SIG-M5 treated with dmso at 0.1 percent for 504 hours (cell line): Measurements from ENCODE around the gene NFAT5.
"Not testable (repeated sequence)": the region's sequence is repeated elsewhere in the genome, so short reads cannot be mapped to it uniquely, and the experiment has no call there.

Experiments
- DNase-seq: peaks from one replicate; lab custom pipeline; 2025; ENCODE audit not compliant: unreplicated experiment; lab: John Stamatoyannopoulos, UW

Gene NFAT5

DNA sequence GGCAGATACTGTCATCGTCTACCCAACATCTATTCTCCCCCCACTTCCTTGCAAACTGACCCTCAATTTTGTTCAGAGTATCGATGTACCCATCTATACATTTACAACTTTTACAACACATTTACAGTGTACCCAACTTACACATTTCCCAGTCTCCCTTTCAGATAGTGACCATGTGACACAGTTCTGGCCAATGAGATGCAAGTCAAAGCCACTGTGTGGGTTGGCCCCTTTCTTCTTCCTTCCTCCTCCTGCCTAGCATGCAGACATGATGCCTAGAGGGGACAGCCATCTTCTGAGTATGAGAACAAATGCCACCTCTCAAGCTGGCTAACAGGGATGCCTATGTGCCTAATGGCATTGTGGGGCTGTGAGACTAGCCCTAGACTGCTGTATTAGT, 11.3 kb upstream of the NFAT5 start:
- no peak for DNase-seq

DNA sequence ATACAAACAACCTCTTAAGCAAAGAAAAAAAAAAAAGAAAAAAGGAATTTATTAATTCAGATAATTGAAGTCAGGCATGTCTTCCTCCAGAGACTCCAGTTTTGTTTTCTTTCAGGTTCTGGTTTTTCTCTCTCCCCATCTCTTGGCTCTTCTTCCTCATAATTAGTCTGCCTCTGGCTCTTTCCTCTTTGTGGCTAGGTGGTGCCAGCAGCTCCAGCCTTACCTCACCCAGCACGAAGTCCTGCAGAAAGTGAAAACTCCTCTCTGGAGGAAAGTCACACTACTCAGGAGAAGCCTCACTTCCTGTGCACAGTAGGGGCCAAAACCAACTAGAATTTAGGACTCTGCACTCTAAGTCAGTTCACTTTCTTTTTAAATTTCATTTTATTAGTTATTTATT, 10.3 kb upstream of the NFAT5 start:
- DNase-seq, result peak; percentile 56

DNA sequence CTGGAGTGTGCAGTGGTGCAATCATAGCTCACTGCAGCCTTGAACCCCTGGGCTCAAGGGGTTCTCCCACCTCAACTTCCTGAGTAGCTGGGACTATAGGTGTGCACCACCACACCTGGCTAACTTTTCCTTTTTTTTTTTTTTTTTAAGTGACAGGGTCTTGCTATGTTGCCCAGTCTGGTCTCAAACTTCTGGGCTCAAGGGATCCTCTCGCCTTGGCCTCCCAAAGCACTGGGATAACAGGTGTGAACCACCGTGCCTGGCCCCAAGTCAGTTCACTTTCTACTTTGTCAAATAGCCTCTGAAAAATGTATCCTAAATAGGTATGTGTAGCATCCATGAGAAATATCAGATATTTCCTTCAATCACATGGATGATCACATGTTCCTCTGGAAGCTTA, 9.9 kb upstream of the NFAT5 start:
- DNase-seq, result no peak

DNA sequence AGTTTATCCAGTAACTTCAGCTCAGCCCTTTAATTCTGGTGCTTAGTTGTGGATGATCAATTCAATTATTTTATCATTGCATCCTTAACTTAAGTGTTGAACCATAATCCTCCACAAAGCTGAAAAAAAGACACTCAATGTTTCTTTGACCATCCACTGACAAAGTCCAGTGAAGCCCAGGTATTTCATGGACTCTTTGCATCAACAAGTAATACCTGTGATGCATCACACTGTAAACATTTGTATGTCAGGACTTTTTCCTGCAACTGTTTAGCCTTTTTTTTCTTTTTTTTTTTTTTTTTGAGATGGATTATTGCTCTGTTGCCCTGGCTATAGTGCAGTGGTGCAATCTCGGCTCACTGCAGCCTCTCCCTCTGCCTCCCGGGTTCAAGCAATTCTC, 6.6 kb upstream of the NFAT5 start:
- DNase-seq, result no peak

DNA sequence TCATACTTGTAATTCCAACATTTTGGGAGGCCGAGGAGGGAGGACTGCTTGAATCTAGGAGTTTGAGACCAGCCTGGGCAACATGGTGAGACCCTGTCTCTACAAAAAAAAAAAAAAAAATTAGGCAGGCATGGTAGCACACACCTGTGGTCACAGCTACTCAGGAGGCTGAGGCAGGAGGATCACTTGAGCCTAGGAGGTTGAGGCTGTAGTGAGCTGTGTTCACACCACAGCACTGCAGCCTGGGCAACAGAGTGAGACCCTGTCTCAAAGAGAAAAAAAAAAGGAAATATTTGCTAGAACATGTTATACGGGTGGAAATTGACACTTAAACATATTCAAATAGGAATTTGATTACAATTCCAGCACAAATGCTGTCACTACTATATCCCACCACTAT, 4.4 kb upstream of the NFAT5 start:
- DNase-seq, result not testable (repeated sequence)

DNA sequence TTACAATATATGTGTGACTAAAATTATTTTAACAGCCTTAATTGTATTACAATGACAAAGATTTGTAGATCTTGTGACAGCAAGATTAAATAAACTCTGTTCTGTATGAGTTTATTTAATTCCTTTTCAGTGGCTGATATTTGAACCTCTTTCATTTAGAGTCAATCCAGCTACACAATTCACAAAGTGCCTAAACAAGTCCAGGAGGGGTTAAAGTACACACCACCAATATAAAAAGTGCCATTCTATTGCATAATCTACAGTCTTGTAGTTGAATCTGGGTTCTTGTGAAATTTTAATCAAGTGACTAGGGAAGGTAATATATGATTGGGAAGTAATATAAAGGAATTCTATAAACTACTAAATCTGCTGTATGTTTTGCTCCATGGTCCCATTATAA, 3.9 kb upstream of the NFAT5 start:
- DNase-seq, result peak; percentile 12

DNA sequence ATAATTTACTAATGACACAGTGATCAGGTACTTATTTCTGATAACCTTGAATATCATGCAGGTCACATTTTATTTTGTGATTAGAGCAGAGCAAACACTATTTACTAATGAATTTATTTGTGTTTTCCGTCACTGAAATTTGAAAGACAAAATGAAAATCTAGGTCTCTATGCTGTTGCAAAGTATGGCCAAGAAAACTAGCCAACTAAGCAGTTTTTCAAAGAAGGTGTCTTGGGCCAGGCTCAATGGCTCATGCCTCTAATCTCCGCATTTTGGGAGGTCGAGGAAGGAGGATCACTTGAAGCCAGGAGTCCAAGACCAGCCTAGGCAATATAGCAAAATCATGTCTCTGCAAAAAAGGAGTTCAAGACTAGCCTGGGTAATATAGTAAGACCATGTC, 3.0 kb upstream of the NFAT5 start:
- no peak for DNase-seq

DNA sequence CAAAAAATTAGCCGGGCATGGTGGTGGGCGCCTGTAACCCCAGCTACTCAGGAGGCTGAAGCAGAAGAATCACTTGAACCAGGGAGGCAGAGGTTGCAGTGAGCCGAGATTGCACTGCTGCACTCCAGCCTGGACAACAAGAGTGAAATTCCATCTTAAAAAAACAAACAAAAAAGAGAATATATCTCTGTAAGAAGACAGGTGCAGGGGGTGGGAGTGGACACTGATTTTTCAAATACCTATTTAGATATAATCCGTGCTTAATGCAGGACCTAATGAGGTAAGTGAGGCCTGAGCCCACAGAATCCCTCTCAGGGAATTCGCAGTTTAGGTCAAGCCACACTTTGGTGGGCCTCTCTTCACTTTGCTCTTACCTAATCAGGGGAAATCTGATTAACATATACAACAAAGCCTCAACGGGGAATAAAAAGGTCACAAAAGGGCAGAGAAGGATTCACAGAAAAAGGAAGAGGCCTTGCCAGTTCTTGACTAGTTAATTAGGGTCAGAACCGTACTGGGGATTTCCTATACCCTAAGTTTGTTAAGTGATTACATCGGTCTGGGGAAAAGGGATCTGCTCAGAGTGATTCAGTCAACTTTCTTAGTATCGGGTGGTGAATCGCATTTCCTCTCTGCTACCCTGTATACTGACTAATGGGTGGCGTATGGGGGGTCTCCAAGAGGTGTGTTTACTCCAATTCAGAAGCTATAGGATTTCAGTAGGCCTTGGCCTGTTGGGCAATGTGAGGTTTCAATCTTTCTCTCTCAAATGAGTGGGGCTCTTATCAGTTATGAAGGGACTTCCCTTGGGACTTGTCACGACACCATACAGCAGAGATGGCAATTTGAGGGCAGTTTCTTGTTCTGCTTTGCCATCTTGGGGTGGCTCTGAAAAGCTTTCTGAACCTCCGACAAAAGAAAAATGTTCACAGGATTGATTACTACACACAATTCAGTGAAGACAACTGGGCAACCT, 1.9 kb upstream of the NFAT5 start:
- peak; percentile 71 for DNase-seq

DNA sequence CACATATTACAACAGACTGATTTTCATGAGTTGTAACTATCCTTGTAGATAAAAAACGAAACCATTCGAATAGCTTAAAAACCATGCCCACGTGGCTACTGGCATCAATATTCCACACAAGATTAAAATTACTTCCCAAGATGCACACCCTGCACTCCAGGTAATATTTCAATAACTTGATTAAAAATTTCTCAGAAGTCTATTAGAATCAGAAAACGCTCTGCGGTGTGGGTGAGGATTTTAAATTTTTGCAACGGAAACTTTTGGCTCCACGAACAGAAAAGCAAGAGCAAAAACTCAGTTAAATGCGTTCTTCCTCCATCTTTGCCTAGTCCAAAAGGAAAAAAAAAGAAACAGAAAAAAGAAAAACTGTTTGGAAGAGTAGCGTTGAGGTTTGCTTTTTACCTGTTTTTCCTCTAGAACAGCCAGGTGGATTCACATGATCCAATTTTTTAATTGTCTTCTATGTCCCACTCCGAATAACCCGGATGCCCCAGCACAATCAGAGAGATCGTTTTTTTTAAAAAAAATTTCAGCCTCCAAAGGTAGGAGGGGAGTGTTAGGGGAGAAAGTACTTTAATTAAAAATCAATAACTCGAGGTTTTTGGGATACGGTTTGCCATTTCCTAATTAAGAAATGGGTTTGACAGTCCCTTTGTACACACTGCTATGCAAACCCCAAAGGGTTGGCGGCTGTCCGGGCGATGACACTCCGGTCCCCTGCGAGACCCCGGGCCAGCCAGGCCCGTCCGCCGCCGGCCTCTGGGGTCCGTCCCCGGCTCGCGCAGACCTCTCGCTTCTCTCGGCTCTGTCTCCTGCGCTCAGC, 708 bp upstream of the NFAT5 start:
- DNase-seq, result no peak

DNA sequence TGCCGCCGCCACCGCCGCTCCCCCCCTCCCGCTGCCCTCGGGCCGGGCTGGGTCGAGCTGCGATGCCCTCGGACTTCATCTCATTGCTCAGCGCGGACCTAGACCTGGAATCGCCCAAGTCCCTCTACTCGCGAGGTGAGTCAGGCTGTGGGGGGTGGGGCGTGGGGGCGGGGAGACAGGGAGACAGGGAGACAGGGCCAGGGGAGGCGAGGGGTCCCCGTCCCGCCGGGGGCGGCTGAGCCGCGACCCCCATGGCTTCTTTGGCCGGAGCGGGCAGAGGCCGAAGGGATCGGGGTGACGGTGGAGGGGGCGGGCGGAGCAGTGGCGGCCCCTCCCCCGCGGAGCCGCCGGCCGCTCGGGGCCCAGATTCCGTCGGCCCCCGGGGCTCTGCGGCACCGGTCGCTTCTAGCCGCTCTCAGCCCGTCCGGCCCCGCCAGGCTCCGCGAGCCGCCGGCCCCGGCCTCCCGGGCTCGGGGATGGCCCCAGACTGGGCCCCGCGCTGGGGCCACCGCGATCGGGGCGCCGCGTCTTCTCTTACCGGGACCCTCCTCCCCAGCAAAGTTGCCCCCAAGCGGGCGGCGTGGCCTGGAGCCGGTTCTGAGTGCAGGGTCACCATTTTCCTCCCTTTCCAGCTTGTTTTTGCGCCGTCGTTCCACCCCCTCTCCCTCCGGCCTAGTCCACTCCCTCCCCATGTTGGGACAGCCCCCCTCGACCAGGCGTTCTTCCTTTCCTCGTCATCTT, 644 bp downstream of the NFAT5 start:
- peak; percentile 27 for DNase-seq

DNA sequence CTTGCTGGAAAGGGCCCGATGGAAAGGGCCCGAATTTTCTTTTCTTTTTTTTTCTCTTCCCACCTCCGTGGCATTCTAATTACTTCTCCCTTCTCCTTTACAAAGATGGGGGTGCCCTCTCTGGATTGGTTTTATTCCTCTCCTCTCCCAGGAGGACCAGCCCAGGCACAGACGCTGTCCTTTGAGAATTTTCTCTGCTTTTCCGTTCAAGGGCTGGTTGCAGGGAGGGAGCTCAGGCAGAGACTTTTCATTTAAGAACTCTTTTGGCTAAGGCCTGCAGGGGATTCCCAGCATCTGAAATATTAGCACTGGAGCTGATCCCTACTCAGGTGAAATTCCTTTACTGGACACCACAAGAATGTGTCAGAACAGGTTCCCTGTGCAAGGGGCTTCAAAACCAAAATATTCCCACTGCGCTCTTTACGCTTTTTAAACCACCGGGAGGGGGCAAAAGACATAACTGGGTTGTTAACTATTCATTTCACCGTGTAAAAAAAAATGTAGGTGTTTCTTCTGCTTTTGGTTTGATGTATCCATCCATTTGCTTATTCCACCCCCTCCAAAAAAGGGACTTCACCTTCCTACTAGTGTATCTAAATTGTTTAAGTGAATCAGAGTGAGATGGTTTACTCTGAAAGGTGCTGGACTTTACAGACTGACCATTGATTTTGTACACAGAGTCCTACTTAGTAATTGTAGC, 1.4 kb downstream of the NFAT5 start:
- DNase-seq, result peak; percentile 35

DNA sequence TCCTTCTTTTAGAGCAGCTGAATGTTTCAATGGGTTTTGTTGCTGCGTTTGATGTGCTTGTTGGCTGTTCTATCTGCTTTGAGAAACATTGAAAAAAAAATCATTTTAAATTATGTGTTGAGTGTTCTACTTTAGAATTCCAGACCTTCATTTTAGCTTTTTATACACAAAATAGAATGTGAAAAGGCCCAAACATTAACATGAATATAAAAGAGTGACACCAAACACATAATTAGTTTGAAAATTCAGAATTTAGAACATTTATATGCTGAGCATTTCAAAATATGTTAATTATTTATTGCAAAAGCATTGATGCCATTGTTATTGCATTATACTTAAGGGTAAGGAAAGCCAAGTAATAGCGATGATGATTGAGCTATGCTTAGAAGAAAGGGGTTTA, 2.9 kb downstream of the NFAT5 start:
- no peak for DNase-seq

DNA sequence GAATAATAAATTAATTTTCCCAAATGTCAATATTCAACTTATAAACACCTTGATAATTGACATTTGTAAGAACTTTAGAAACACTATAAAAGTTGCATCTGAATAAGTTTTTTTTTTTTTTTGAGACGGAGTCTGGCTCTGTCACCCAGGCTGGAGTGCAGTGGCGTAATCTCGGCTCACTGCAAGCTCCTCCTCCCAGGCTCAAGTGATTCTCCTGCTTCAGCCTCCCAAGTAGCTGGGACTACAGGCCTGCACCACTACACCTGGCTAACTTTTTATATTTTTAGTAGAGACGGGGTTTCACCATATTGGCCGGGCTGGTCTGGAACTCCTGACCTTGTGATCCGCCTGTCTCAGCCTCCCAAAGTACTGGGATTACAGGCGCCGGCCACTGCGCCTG, 13.0 kb downstream of the NFAT5 start:
- DNase-seq, result not testable (repeated sequence)

DNA sequence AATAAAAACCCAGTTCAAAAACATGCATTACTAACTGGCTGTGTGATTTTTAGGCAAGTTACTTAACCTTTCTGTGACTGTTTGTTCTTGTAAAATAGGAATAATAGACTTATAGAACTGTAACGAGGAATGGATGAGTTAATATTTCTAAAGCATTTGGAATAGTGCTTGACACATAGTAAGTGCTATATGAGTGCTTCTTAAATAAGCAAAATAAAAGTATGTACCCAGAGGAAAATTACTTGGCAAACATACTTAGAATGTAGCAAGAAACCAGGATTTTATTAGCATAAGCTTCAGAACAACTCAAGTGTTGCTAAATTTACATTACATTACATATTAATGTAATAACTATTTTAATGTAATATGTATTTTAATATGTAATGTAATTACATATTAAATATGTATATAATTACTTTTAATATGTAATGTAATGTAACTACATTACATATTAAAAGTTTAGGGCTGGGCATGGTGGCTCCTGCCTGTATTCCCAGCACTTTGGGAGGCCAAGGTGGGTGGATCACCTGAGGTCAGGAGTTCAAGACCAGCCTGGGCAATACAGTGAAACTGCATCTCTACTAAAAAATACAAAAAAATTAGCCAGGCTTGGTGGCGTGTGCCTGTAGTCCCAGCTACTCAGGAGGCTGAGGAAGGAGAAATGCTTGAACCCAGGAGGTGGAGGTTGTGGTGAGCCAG, 14.2 kb downstream of the NFAT5 start:
- DNase-seq, result no peak

DNA sequence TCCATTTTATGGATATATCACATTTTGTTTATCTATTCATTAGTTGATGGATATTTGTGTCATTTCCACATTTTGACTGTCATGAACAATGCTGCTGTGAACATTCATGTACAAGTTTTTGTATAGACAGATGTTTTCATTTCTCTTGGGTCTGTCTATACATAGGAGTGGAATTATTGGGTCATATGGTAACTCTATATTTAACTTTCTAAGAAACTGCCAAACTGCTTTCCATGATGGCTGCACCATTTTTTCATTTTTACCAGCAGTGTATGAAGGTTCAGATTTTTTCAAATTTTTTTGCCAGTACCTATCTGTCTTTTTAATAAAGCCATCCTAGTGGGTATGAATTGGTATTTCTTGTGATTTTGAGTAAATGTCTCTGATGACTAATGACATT, 15.5 kb downstream of the NFAT5 start:
- DNase-seq, result no peak

DNA sequence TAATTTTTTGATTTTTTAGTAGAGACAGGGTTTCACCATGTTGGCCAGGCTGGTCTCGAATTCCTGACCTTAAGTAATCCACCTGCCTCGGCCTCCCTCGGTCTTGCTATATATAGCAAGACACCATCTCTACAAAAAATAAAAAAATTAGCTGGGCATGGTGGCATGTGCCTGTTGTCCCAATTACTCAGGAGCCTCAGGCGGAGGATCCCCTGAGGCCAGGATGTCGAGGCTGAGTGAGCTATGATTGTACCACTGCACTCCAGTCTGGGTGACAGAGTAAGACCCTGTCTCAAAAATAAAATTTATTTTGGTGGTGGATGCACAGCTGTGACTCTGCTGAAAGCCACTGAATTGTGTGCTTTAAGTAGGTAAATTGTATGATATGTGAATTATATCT, 18.7 kb downstream of the NFAT5 start:
- DNase-seq, result not testable (repeated sequence)

DNA sequence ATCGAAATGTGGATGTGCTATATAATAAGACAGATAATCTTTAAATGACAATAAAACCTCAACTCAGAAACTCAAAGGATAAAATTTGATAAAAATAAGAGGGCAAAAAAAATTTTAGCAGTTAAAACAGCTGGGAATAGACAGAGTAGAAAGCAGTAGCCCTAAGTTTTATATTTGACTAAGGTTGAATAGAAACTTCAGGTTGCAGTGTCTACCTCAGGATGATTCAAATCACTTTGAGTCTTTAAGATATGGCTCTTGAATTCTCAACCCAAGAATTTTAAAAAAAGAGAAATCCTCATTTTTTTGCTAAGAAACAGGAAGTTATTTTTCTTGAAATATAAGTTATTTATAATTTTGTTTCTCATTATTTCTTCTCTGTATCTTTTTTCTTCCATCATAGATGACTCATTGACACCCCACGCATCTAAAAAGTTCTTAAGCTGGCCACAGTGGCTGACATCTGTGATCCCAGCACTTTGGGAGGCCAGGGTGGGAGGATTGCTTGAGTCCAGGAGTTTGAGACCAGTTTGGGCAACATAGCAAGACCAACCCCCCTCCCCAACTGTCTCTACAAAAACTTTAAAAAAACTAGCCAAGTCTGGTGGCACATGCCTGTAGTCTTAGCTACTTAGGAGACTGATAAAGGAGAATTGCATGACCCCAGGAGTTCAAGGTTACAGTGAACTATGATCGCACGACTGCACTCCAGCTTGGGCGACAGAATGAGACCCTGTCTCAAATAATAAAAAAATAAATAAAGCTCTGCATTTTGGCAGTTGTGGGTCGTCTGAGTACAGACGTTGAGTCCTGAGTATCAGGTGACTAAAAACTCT, 23.9 kb downstream of the NFAT5 start:
- DNase-seq, result no peak

DNA sequence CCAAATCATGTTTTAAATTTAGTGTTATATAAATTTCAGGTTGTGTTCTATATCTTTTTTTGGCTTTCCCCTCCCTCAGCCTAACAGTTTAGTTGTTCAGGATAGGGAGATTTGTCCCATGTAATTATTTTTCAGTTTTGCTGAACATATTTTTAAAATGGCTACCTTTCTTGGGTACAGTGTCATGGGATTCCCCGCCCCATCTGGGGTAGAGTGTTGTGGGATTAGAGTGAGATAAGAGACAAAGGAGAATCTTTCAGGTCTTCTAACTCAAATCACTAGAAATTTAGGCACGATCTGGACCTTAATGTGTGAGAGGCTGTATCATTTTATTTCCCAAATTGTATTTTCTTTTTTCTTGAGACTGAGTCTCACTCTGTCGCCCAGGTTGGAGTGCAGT, 24.8 kb downstream of the NFAT5 start:
- no peak for DNase-seq

DNA sequence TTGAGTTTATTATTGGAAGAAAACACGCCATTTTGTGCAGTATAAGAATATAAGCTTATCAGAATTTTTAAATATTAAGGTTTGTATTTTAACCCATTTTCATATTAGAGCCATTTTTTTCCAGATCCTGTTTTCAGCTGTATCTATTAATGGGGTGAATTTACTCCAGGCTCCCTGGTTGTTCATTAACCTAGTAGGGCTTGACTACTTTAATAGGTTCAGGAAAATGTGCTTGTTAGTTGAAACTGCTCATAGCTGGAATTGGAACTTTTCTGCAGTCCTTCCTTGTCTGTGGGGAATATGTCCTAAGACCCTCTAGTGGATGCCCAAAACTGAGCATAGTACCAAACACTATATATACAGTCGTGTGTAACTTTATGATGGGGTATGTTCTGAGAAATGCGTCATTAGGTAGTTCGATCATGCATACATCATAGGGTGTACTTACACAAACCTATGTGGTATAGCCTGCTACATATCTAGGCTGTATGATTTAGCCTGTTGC, 28.0 kb downstream of the NFAT5 start:
- DNase-seq, result no peak
